PC-9 (cell line): ENCODE measurements around the gene CLCN1.

Source experiments
- EZH2 ChIP-seq: fragments of 200-600 bp; sonication (generic); IDR thresholded peaks from 2 replicates; pipeline ENCODE4 v1.8.0; 2017; ENCODE audit warnings: antibody characterized with exemption, low read depth
- TF ChIP-seq, protein P1 (sequence below): fragments of 200-600 bp; sonication (generic); conservative IDR thresholded peaks from 2 replicates; pipeline ENCODE4 v1.6.1; 2017; ENCODE audit warnings: mixed run types, antibody characterized with exemption, mild to moderate bottlenecking, moderate library complexity

DNA sequence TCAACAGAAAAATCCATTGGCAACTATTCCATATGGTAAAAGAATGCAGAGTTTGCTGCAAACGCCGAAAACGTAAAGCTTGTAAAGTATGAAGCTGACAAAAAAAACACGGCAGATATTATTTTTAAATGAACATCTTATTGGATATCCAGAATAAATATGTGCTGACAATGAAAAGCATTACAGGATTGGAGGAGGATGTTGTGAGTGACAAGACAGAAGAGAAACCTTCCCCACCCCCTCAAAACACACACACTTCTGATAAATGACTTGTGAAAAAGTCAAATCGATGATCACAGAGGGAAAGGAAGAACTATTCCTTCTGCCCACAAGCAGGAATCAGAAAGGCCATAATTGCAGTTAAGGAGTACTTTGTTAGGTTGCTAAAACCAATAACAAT is 32.0 kb downstream of the CLCN1 start:
- TF ChIP-seq, protein P1, sequence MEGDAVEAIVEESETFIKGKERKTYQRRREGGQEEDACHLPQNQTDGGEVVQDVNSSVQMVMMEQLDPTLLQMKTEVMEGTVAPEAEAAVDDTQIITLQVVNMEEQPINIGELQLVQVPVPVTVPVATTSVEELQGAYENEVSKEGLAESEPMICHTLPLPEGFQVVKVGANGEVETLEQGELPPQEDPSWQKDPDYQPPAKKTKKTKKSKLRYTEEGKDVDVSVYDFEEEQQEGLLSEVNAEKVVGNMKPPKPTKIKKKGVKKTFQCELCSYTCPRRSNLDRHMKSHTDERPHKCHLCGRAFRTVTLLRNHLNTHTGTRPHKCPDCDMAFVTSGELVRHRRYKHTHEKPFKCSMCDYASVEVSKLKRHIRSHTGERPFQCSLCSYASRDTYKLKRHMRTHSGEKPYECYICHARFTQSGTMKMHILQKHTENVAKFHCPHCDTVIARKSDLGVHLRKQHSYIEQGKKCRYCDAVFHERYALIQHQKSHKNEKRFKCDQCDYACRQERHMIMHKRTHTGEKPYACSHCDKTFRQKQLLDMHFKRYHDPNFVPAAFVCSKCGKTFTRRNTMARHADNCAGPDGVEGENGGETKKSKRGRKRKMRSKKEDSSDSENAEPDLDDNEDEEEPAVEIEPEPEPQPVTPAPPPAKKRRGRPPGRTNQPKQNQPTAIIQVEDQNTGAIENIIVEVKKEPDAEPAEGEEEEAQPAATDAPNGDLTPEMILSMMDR = no peak
- no peak for TF ChIP-seq EZH2
